EL (cell line): ENCODE results near the gene ATE1.

Source experiments
- DNase-seq: peaks from one replicate; pipeline ENCODE4 v3.0.0-alpha.2; 2016

The ATE1 gene

GRCh38 chr10:121865554-121865953, 62.3 kb downstream of the ATE1 start:
- no peak for DNase-seq

- DNase-seq = no peak
Observed at GRCh38 chr10:121864653-121865052, 63.2 kb downstream of the ATE1 start.

- DNase-seq = no peak
Observed at GRCh38 chr10:121864168-121864567, 63.7 kb downstream of the ATE1 start.

- DNase-seq = no peak
Observed at GRCh38 chr10:121862649-121863048, 65.2 kb downstream of the ATE1 start.

GRCh38 chr10:121862042-121862441, 65.8 kb downstream of the ATE1 start:
- no peak for DNase-seq

GRCh38 chr10:121860810-121861209, 67.0 kb downstream of the ATE1 start:
- no peak for DNase-seq

- DNase-seq = no peak
Observed at GRCh38 chr10:121854809-121855445, 72.9 kb downstream of the ATE1 start.

GRCh38 chr10:121853950-121854349, 73.9 kb downstream of the ATE1 start:
- DNase-seq = no peak

GRCh38 chr10:121851786-121852185, 76.0 kb downstream of the ATE1 start:
- DNase-seq = no peak

GRCh38 chr10:121848082-121848481, 79.7 kb downstream of the ATE1 start:
- DNase-seq = no peak

- DNase-seq = no peak
Observed at GRCh38 chr10:121846555-121846954, 81.3 kb downstream of the ATE1 start.

GRCh38 chr10:121845044-121845784, 82.6 kb downstream of the ATE1 start:
- no peak for DNase-seq

- DNase-seq = no peak
Observed at GRCh38 chr10:121844537-121844936, 83.3 kb downstream of the ATE1 start.

- DNase-seq = no peak
Observed at GRCh38 chr10:121843379-121843778, 84.5 kb downstream of the ATE1 start.

- no peak for DNase-seq
Observed at GRCh38 chr10:121841862-121842261, 86.0 kb downstream of the ATE1 start.

GRCh38 chr10:121838931-121839330, 88.9 kb downstream of the ATE1 start:
- DNase-seq = no peak

- DNase-seq = no peak
Observed at GRCh38 chr10:121838149-121838548, 89.7 kb downstream of the ATE1 start.

GRCh38 chr10:121836171-121836570, 91.7 kb downstream of the ATE1 start:
- no peak for DNase-seq

GRCh38 chr10:121835376-121835775, 92.5 kb downstream of the ATE1 start:
- no peak for DNase-seq

GRCh38 chr10:121834757-121835156, 93.1 kb downstream of the ATE1 start:
- DNase-seq = no peak

- DNase-seq = no peak
Observed at GRCh38 chr10:121833387-121833786, 94.4 kb downstream of the ATE1 start.

GRCh38 chr10:121832647-121833046, 95.2 kb downstream of the ATE1 start:
- no peak for DNase-seq

GRCh38 chr10:121831777-121832176, 96.1 kb downstream of the ATE1 start:
- DNase-seq = no peak

- no peak for DNase-seq
Observed at GRCh38 chr10:121831237-121831636, 96.6 kb downstream of the ATE1 start.

- no peak for DNase-seq
Observed at GRCh38 chr10:121830101-121830500, 97.7 kb downstream of the ATE1 start.
